ENCODE data around the gene FARSB.
"Not testable (repeated sequence)": the region's sequence is repeated elsewhere in the genome, so short reads cannot be mapped to it uniquely, and the experiment has no call there.

FARSB gene

DNA sequence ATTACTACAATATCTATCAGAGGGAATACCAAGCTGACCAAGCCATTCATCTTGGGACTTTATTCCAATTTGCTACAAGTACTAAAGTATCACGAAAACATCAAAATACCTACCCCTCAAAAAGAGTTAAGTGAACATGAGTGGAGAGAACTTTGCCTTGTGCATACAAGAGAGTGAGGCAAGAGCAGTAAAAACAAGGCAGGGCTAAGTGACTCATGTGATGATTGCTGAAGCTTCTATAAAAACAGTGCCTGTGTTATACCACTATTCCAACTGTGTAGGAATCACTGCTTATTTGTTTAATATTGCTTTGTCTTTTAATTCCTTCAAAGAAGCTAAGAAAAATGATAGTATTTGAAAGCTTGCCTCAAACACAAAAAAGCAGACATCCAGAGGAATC, 61.2 kb downstream of the FARSB start:
- TF ChIP-seq, protein P1, sequence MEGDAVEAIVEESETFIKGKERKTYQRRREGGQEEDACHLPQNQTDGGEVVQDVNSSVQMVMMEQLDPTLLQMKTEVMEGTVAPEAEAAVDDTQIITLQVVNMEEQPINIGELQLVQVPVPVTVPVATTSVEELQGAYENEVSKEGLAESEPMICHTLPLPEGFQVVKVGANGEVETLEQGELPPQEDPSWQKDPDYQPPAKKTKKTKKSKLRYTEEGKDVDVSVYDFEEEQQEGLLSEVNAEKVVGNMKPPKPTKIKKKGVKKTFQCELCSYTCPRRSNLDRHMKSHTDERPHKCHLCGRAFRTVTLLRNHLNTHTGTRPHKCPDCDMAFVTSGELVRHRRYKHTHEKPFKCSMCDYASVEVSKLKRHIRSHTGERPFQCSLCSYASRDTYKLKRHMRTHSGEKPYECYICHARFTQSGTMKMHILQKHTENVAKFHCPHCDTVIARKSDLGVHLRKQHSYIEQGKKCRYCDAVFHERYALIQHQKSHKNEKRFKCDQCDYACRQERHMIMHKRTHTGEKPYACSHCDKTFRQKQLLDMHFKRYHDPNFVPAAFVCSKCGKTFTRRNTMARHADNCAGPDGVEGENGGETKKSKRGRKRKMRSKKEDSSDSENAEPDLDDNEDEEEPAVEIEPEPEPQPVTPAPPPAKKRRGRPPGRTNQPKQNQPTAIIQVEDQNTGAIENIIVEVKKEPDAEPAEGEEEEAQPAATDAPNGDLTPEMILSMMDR (IDR thresholded peaks at IDR 0.05; ENCODE audit: control insufficient read depth, extremely low read depth, insufficient read depth) = no peak
- H3K4me3 ChIP-seq (ENCODE audit: low read depth, low read length) = no peak overlapping the region
- no peak for DNase-seq (ENCODE audit: low read depth)

DNA sequence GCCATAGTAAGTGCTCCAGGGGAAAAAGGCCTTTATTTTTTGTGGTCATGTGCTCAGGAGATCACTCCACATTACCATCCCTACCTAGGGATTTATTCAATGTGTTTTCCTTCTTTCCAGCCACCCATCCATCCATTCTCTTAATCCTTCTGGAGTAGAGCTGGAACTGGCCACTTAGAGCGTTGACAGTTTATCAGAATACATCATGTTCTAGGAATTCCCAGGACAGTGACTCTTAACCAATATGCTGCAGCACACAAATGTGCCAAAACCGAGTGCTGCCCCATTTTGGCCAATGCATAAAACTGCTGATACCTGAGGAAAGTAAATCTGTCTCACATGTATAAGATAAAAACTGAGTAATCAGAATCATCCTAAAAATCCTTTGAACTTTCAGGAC, 63.7 kb downstream of the FARSB start:
- H3K4me3 ChIP-seq (ENCODE audit: low read depth, low read length) = no peak overlapping the region
- DNase-seq (ENCODE audit: low read depth) = no peak
- TF ChIP-seq, protein P1 (IDR thresholded peaks at IDR 0.05; ENCODE audit: control insufficient read depth, extremely low read depth, insufficient read depth) = no peak

DNA sequence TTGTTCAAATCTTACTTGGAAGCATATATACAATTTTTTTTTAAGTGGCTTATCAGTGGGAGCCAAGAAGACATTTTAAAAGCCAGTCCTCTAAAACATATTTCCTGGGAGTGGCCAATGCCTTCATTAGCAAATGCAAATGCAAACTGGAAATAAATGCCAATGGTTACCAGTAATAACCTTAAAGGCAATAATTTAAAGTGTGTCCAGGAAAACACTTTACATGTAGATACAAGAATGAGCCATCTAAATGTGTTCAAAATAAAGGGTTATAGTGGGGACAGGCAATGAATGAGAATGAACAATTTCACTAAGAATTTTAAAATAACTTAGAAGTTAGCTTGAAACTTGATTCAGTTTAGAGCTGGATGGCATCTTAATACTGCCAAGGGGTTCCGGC, 64.2 kb downstream of the FARSB start:
- no peak overlapping the region for H3K4me3 ChIP-seq (ENCODE audit: low read depth, low read length)
- DNase-seq (ENCODE audit: low read depth) = no peak
- TF ChIP-seq, protein P1 (IDR thresholded peaks at IDR 0.05; ENCODE audit: control insufficient read depth, extremely low read depth, insufficient read depth) = no peak

DNA sequence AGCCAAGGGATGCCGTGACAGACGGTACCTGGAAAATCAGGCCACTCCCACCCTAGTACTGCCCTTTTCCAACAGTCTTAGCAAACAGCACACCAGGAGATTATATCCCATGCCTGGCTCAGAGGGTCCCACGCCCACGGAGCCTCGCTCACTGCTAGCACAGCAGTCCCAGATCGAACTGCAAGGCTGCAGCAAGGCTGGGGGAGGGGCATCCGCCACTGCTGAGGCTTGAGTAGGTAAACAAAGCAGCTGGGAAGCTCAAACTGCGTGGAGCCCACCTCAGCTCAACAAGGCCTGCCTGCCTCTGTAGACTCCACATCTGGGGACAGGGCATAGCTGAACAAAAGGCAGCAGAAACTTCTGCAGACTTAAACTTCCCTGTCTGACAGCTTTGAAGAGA, 71.3 kb downstream of the FARSB start:
- DNase-seq (ENCODE audit: low read depth); H3K4me3 ChIP-seq (ENCODE audit: low read depth, low read length): not testable (repeated sequence)

DNA sequence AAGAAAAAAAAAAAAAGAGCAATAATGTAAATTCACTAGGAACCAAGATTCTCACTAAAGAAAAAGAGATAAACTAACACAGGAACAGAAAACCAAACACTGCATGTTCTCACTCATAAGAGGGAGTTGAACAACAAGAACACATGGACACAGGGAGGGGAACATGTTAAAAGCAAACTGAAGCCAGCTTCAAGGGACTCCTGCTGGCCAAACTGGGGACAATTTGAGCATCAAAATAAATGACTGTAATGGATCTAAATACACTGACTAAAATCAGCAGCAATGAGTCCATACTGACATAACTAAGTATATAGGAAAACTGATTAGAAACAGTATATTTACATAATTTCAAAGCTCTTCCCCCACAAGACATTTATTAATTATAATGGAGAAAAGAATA, 73.0 kb downstream of the FARSB start:
- TF ChIP-seq, protein P1 (IDR thresholded peaks at IDR 0.05; ENCODE audit: control insufficient read depth, extremely low read depth, insufficient read depth) = 0 out of 2 replicates have a peak, but pooled peaks have one; percentile 8
- H3K4me3 ChIP-seq (ENCODE audit: low read depth, low read length) = no peak overlapping the region
- DNase-seq (ENCODE audit: low read depth) = no peak

DNA sequence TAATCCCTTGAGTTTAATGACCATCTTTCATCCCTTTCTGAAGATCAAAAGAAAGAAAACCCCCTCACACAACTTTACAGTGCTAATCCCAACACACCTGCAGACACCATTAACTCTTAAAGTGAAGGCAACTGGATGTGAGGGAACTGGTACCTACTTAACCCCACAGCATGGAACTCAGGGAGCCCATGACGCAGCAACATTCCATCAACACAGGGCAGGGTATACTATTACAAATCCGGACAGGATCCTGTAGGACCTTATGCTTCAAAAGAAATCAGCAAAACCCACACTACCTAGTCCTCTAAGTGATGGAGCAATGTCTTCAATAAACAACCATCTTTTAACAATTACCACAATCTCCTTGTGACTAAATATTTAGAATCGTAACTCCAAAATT, 78.6 kb downstream of the FARSB start:
- no peak overlapping the region for H3K4me3 ChIP-seq (ENCODE audit: low read depth, low read length)
- no peak for DNase-seq (ENCODE audit: low read depth)
- TF ChIP-seq, protein P1 (IDR thresholded peaks at IDR 0.05; ENCODE audit: control insufficient read depth, extremely low read depth, insufficient read depth) = no peak

DNA sequence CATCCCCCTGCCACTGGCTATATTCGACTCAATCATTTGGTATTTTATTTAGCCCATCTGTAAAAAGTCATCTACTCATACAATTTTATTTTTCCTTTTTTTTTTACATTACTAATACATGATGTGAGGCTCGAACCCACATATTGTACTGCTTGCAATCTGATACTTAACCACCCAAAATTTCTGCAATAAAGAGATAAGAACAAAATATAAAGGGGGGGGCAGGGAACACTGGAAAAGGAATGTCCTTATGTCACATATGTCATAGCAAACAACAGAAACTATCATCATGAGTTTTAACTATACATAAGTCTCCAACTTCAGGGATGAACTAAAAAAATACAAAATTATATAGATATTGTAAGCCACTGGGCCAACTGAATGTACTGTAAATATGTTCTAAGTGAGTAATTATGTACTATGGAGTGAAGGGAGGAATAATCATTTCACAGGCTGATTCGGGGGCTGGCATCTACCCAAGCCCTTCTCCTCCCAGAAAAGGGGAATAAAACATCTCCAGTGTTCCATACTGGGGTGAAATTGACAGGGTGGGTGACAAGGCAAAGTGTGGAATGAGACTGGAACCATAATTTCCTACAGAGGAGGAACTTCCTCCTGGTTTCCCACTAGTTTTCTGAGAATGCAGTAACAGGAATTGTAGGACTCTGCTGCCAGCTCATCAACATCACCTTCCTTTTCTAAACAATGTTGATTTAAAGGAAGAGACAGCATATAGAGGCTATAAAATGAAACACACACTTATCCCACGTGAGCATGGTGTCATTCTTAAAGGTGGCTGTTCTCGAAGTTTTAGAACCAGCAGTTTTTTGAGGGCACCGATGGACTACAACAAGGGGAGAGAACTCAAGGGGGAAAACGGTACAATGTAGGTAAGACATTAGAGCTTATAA, 79.5 kb downstream of the FARSB start:
- no peak overlapping the region for H3K4me3 ChIP-seq (ENCODE audit: low read depth, low read length)
- TF ChIP-seq, protein P1 (IDR thresholded peaks at IDR 0.05; ENCODE audit: control insufficient read depth, extremely low read depth, insufficient read depth) = no peak
- no peak for DNase-seq (ENCODE audit: low read depth)

All from LNCaP clone FGC (cell line).